NCI-H1092 (cell line): ENCODE data around the gene RNF146.
"Not testable (repeated sequence)": the region's sequence is repeated elsewhere in the genome, so short reads cannot be mapped to it uniquely, and the experiment has no call there.

Source experiments
- DNase-seq: peaks from one replicate; lab custom pipeline; 2025; lab: John Stamatoyannopoulos, UW

RNF146 gene

GRCh38 chr6:127266178-127266891 lies at the start of gene RNF146:
Gene RNF146, plus strand, starts transcription at chr6:127266864. Its CDS starts 13,475 bp downstream, at chr6:127280339.
- peak; percentile 55 for DNase-seq

- DNase-seq: no peak
Measured at GRCh38 chr6:127219869-127220268, 46.8 kb upstream of the RNF146 start.

GRCh38 chr6:127221201-127221600 lies 45.5 kb upstream of the RNF146 start:
- no peak for DNase-seq

GRCh38 chr6:127222418-127222817 lies 44.2 kb upstream of the RNF146 start:
- DNase-seq: no peak

GRCh38 chr6:127225497-127225896 lies 41.2 kb upstream of the RNF146 start:
- DNase-seq: no peak

- DNase-seq: not testable (repeated sequence)
Measured at GRCh38 chr6:127233819-127234218, 32.8 kb upstream of the RNF146 start.

GRCh38 chr6:127243501-127243900 lies 23.2 kb upstream of the RNF146 start:
- no peak for DNase-seq

- DNase-seq: no peak
Measured at GRCh38 chr6:127247114-127248096, 19.3 kb upstream of the RNF146 start.

- no peak for DNase-seq
Measured at GRCh38 chr6:127249621-127250020, 17.0 kb upstream of the RNF146 start.

GRCh38 chr6:127255286-127255685 lies 11.4 kb upstream of the RNF146 start:
- DNase-seq: no peak

- DNase-seq: no peak
Measured at GRCh38 chr6:127262896-127263295, 3.8 kb upstream of the RNF146 start.

- no peak for DNase-seq
Measured at GRCh38 chr6:127263481-127263880, 3.2 kb upstream of the RNF146 start.

- DNase-seq: peak; percentile 24
Measured at GRCh38 chr6:127266892-127267645, 405 bp downstream of the RNF146 start.

GRCh38 chr6:127267646-127268625 lies 1.3 kb downstream of the RNF146 start:
- no peak for DNase-seq

GRCh38 chr6:127272576-127272975 lies 5.9 kb downstream of the RNF146 start:
- no peak for DNase-seq

GRCh38 chr6:127273499-127273898 lies 6.8 kb downstream of the RNF146 start:
- no peak for DNase-seq

- no peak for DNase-seq
Measured at GRCh38 chr6:127276331-127276730, 9.7 kb downstream of the RNF146 start.

- no peak for DNase-seq
Measured at GRCh38 chr6:127277878-127278843, 11.5 kb downstream of the RNF146 start.

- DNase-seq: no peak
Measured at GRCh38 chr6:127279815-127280214, 13.2 kb downstream of the RNF146 start.

- no peak for DNase-seq
Measured at GRCh38 chr6:127282184-127282583, 15.5 kb downstream of the RNF146 start.
